Activated T-cell treated with anti-CD3 and anti-CD28 coated beads, Interleukin-2, amount 50 U/mL, for 24 hours (primary cell): ENCODE measurements around the gene SLC22A7.

Experiments used
- DNase-seq: peaks from one replicate; pipeline ENCODE4 v3.0.0-alpha.2; 2020
- H3K27ac Mint-ChIP-seq: 2 replicates; pipeline ENCODE4 v1.8.0; 2020; ENCODE audit warnings: mild to moderate bottlenecking, mixed read lengths
- H3K27me3 Mint-ChIP-seq: 2 replicates; pipeline ENCODE4 v1.8.0; 2020; ENCODE audit warnings: mixed read lengths
- H3K36me3 Mint-ChIP-seq: 2 replicates; pipeline ENCODE4 v1.8.0; 2020; ENCODE audit warnings: low read depth, mixed read lengths
- H3K4me1 Mint-ChIP-seq: 2 replicates; pipeline ENCODE4 v1.8.0; 2020; ENCODE audit warnings: low read depth, mixed read lengths
- H3K4me3 Mint-ChIP-seq: 2 replicates; pipeline ENCODE4 v1.8.0; 2020; ENCODE audit warnings: mild to moderate bottlenecking, moderate library complexity, mixed read lengths
- H3K9me3 Mint-ChIP-seq: 2 replicates; pipeline ENCODE4 v1.8.0; 2020; ENCODE audit warnings: mixed read lengths

Gene SLC22A7

GRCh38 chr6:43274127-43274915 is 23.7 kb upstream of the SLC22A7 start:
- Mint-ChIP-seq H3K4me1 (peaks cover 13% of the 10 kb centered on the region), H3K4me3 (peak overlapping the region; percentile 64), H3K27ac (no peak overlapping the region), H3K9me3 (no peaks in the 10 kb centered on the region), H3K27me3 (peaks cover 44% of the 10 kb centered on the region), H3K36me3 (no peaks in the 10 kb centered on the region)
- no peak for DNase-seq

DNA sequence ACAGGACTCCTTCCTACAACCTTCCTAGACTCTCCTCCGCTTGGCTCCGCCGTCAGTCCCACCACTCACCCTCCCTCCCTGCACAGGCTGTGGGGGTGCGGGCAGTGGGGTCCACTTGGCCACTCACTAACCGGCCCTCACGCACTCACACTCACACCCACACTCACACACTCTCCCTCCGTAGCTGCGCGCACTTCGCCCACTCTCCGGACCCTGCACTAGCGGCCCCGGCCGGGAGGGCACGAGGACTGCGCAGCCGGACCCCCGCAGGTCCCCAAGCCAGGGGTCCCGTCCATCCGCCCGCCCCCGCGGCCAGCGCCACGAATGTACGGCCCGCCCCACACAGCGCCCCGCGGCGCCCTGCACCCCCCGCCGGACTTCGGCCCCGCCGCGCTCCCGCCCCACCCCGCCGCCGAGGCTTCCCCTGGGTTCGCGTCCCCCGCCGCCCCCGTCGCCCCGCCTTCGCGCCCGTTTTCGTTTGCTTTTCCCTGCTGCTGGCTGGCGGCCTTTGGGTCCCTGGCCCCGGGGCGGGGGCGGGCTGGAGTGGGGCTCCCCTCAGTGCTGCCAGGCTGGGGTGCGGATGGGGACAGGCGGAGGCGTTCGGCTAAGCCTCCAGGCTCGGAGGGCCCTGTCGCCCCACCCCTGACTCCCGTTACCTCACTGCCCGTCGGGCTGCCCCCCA is 23.0 kb upstream of the SLC22A7 start:
- Mint-ChIP-seq H3K27ac (no peak overlapping the region), H3K4me3 (peak overlapping the region; percentile 65), H3K27me3 (peaks cover 42% of the 10 kb centered on the region), H3K9me3 (no peaks in the 10 kb centered on the region), H3K4me1 (peaks cover 11% of the 10 kb centered on the region), H3K36me3 (no peaks in the 10 kb centered on the region)
- DNase-seq, result peak; percentile 54

DNA sequence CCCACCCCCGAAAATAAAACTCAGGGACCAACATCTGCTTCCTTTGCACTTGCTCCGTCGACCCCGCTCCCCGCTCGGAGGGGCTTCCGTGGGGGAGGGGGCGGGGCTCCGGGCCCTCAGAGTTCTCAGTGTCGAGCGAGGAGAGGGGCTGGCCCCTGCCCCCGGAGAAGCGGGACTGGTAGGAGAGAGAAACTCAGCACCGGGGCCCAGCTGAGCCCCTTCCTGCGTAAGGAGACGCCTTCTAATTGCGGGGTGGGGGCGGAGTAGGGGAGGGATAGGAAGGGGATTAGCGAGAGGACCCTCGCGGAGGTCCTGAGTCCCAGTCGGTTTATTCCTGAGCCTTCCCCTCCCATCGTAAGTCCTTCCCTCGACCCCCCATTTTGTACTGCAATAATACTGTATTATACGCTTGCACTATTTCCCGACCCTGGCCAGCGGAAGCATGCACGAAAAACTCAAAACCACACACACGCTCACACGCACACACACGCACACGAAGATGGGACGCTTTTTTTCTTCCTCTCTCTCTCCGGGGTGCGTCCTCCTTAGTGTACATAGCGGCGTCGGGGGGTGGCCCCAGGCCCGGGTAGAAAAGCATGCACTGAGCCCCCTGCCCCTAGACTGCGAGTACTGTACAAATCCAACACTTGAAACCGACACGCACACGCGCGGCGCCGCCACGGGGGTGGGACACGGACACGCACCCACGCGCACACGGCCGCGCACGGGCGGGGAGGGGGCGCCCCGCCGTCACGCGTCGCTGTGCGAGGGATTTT is 22.1 kb upstream of the SLC22A7 start:
- DNase-seq, result peak; percentile 53
- Mint-ChIP-seq H3K4me1 (peaks cover 11% of the 10 kb centered on the region), H3K9me3 (no peaks in the 10 kb centered on the region), H3K27me3 (peaks cover 42% of the 10 kb centered on the region), H3K27ac (no peak overlapping the region), H3K4me3 (peak overlapping the region; percentile 65), H3K36me3 (no peaks in the 10 kb centered on the region)

DNA sequence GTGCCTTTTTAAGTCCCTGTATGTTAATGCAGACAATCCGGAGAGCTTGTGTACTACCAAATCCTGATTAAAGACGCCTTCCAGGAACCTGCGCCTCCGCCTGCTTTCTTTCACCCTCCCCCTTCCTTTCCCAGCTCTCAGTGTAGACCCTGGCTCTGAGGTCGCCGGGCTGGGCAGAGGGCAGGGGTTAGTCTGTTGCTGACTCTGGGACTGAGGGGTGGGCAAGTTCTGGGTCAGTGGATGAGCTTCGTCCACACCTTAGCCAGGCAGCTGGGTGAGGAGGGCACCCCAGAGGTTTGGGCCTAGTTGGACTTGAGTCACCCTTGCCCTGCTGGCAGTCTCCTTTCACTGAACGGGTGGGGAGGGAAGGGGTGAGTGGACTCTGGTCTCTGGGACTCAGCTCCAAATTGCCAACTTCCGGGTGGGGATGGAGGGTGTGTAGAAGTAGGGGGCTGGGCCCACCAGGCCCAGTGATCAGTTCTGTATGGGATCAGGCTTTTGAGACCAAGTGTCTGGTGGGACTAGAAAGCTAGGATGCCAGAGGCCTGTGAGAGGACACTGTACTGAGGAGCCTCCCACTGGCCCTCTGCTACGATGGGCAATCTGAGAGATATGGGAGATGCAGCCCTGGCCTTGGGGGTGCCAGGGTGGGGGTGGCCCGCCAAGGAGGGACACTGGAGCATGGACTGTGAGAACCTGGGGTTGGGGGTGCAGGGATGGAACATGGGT is 21.3 kb upstream of the SLC22A7 start:
- H3K27ac Mint-ChIP-seq, result no peak overlapping the region
- no peak for DNase-seq
- H3K4me1 Mint-ChIP-seq, result peaks cover 11% of the 10 kb centered on the region
- H3K9me3 Mint-ChIP-seq, result no peaks in the 10 kb centered on the region
- H3K4me3 Mint-ChIP-seq, result no peak overlapping the region
- peaks cover 42% of the 10 kb centered on the region for H3K27me3 Mint-ChIP-seq
- no peaks in the 10 kb centered on the region for H3K36me3 Mint-ChIP-seq

GRCh38 chr6:43277306-43277642 is 20.8 kb upstream of the SLC22A7 start:
- no peak for DNase-seq
- peaks cover 44% of the 10 kb centered on the region for H3K27me3 Mint-ChIP-seq
- H3K4me1 Mint-ChIP-seq, result peaks cover 11% of the 10 kb centered on the region
- H3K9me3 Mint-ChIP-seq, result no peaks in the 10 kb centered on the region
- H3K27ac Mint-ChIP-seq, result no peak overlapping the region
- no peaks in the 10 kb centered on the region for H3K36me3 Mint-ChIP-seq
- no peak overlapping the region for H3K4me3 Mint-ChIP-seq

GRCh38 chr6:43277643-43278523 is 20.2 kb upstream of the SLC22A7 start:
- Mint-ChIP-seq H3K27ac (no peak overlapping the region), H3K27me3 (peaks cover 49% of the 10 kb centered on the region), H3K4me3 (no peak overlapping the region), H3K36me3 (no peaks in the 10 kb centered on the region), H3K4me1 (peaks cover 11% of the 10 kb centered on the region), H3K9me3 (no peaks in the 10 kb centered on the region)
- no peak for DNase-seq

DNA sequence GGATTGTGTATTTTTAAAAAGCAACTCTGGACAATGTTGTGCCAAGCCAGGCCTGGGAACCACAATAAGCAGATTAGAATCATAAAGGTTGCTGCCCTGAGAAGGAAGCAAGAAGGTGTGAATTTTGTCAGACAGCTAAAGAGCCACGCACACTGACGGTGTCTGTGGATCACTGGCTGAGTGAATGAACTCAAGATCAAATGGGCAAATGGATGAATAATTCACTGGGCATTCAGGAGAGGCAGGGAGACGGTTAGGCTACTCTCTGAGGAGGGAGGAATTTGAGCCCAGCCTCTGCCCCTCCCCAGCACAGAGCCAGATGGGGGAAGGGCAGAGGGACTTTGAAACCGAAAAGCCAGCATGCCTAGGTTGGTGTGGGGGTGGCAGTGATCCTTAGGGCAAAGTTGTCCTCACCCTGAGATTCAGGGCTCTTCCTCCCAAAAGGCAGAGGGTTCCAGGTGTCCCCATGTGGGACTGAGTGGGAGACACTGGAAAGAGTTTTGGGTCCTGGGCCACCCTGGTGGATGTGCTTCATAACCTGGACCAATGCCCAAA is 19.5 kb upstream of the SLC22A7 start:
- Mint-ChIP-seq H3K36me3 (no peaks in the 10 kb centered on the region), H3K4me1 (peaks cover 11% of the 10 kb centered on the region), H3K4me3 (no peak overlapping the region), H3K27ac (no peak overlapping the region), H3K27me3 (peaks cover 46% of the 10 kb centered on the region), H3K9me3 (no peaks in the 10 kb centered on the region)
- DNase-seq, result no peak

DNA sequence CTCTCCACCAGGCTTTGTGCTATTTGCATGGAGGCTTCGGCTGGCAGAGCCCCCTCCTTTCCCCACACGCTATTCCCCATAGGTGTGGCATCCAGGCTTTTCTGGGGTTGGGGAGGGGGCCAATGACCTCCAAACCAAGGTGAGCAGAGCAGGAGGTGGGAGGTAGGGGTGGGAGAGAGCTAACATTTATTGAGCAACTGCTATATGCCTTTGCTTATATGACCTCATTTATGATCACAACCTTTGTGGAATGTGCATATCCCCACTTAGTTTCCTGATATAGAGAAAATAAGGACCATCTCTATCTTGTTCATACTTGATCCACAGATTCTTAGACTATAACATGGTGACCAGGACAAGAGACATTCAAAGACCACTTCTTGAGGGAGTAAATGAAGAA is 17.8 kb upstream of the SLC22A7 start:
- Mint-ChIP-seq H3K4me1 (peaks cover 7% of the 10 kb centered on the region), H3K4me3 (no peak overlapping the region), H3K27me3 (peaks cover 37% of the 10 kb centered on the region), H3K36me3 (no peaks in the 10 kb centered on the region), H3K27ac (no peak overlapping the region), H3K9me3 (no peaks in the 10 kb centered on the region)
- no peak for DNase-seq

DNA sequence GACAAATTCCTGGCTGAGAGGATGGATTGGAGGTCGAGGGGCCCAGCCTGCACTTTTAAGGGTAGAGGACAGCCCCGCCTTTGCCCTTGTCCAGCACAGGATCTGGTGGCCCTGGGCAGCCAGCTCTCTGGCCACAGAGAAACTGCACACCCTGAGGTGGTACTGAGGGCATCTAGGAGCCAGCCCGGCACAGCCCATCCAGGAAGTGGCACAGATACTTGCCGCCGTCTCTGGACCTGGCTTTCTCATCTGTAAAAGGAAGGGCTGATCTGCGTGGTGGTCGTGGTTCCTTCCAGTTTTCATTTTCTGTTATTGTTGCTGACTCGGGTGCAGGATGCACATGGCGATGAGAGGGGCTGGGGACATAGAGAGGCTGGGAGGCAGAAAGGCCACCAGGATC is 16.0 kb upstream of the SLC22A7 start:
- Mint-ChIP-seq H3K27ac (no peak overlapping the region), H3K36me3 (no peaks in the 10 kb centered on the region), H3K4me1 (no peaks in the 10 kb centered on the region), H3K4me3 (no peak overlapping the region), H3K9me3 (no peaks in the 10 kb centered on the region), H3K27me3 (peaks cover 40% of the 10 kb centered on the region)
- no peak for DNase-seq

DNA sequence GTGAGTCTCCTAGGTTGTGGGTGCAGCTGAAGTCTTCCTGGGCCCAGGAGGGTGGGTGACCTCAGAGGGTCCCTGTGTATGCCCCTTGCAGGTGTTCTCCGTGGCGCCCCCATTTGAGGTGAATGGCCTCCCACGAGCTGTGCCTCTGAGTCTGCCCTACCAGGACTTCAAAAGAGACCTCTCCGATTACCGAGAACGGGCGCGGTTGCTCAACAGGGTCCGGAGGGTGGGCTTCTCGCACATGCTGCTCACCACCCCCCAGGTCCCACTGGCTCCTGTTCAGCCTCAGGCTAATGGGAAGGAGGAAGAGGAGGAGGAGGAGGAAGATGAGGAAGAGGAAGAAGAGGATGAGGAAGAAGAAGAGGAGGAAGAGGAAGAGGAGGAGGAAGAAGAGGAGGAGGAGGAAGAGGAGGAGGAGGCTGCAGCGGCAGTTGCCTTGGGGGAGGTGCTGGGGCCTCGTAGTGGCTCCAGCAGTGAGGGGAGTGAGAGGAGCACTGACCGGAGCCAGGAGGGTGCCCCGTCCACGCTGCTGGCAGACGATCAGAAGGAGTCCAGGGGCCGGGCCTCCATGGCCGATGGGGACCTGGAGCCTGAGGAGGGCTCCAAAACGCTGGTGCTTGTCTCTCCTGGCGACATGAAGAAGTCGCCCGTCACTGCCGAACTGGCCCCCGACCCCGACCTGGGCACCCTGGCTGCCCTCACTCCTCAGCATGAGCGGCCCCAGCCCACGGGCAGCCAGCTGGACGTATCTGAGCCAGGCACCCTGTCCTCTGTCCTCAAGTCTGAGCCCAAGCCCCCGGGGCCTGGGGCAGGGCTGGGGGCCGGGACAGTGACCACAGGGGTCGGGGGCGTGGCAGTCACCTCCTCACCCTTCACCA is 15.2 kb upstream of the SLC22A7 start:
- Mint-ChIP-seq H3K4me1 (no peaks in the 10 kb centered on the region), H3K9me3 (no peaks in the 10 kb centered on the region), H3K27me3 (peaks cover 37% of the 10 kb centered on the region), H3K4me3 (no peak overlapping the region), H3K27ac (no peak overlapping the region), H3K36me3 (no peaks in the 10 kb centered on the region)
- DNase-seq, result no peak

DNA sequence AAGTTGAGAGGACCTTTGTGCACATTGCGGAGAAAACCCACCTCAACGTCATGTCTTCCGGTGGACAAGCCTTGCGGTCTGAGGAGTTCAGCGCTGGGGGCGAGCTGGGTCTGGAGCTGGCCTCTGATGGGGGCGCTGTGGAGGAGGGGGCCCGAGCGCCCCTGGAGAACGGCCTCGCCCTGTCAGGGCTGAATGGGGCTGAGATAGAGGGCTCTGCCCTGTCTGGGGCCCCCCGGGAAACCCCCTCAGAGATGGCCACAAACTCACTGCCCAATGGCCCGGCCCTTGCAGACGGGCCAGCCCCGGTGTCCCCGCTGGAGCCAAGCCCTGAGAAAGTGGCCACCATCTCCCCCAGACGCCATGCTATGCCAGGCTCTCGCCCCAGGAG is 14.6 kb upstream of the SLC22A7 start:
- peaks cover 36% of the 10 kb centered on the region for H3K27me3 Mint-ChIP-seq
- no peak overlapping the region for H3K4me3 Mint-ChIP-seq
- H3K27ac Mint-ChIP-seq, result no peak overlapping the region
- H3K36me3 Mint-ChIP-seq, result no peaks in the 10 kb centered on the region
- no peaks in the 10 kb centered on the region for H3K4me1 Mint-ChIP-seq
- no peak for DNase-seq
- no peaks in the 10 kb centered on the region for H3K9me3 Mint-ChIP-seq

DNA sequence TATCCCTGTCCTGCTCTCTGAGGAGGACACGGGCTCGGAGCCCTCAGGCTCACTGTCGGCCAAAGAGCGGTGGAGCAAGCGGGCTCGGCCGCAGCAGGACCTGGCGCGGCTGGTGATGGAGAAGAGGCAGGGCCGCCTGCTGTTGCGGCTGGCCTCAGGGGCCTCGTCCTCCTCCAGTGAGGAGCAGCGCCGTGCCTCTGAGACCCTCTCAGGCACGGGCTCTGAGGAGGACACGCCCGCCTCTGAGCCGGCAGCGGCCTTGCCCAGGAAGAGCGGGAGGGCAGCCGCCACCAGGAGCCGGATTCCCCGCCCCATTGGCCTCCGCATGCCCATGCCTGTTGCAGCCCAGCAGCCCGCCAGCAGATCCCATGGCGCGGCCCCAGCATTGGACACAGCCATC is 14.2 kb upstream of the SLC22A7 start:
- Mint-ChIP-seq H3K36me3 (no peaks in the 10 kb centered on the region), H3K27ac (no peak overlapping the region), H3K27me3 (peaks cover 36% of the 10 kb centered on the region), H3K4me1 (no peaks in the 10 kb centered on the region), H3K9me3 (no peaks in the 10 kb centered on the region), H3K4me3 (no peak overlapping the region)
- no peak for DNase-seq
